T-helper 17 cell (primary cell): ENCODE data around the gene KLHL13. TPM values are rescaled to one million over a fixed set of nuclear protein-coding genes. Genes with fewer than 3 reads are reported as not detected.
A peak's percentile ranks its signal among the peaks of the same experiment; 100 is the strongest.
"Not testable (repeated sequence)": the region's sequence is repeated elsewhere in the genome, so short reads cannot be mapped to it uniquely, and the experiment has no call there.

Source experiments
- ATAC-seq: fragments of 150-1000 bp; cut with Tn5 transposase; 2 replicates; pipeline ENCODE4 v1.10.0; 2021; ENCODE audit warnings: mild to moderate bottlenecking, moderate library complexity
- DNase-seq, 3 donors: peaks; one replicate each; pipeline versions ENCODE4 v3.0.0 to v3.0.0-alpha.2; 2020 to 2021
- H3K9me3 ChIP-seq: one replicate; pipeline ENCODE4 v1.7.0; 2013; ENCODE audit warnings: low read length, mild to moderate bottlenecking; ENCODE audit not compliant: control insufficient read depth, poor library complexity, severe bottlenecking
- H3K27ac Mint-ChIP-seq: one replicate; pipeline ENCODE4 v1.8.0; 2022; ENCODE audit warnings: mild to moderate bottlenecking, moderate library complexity, mixed read lengths
- H3K27me3 Mint-ChIP-seq: one replicate; pipeline ENCODE4 v1.8.0; 2022; ENCODE audit warnings: mixed read lengths
- H3K36me3 Mint-ChIP-seq: one replicate; pipeline ENCODE4 v1.8.0; 2022; ENCODE audit warnings: low read depth, mixed read lengths
- H3K4me1 Mint-ChIP-seq: one replicate; pipeline ENCODE4 v1.8.0; 2022; ENCODE audit warnings: mild to moderate bottlenecking, mixed read lengths
- H3K4me3 Mint-ChIP-seq: one replicate; pipeline ENCODE4 v1.8.0; 2022; ENCODE audit warnings: mild to moderate bottlenecking, moderate library complexity, mixed read lengths
- total RNA-seq, 4 donors: library from RNA in 2 of 4; stranded (reverse) in 2 of 4; gene quantifications; one replicate each; pipeline ENCODE4 v1.2.3 and lab custom pipeline; 2022 to 2026

The KLHL13 gene, protein sequence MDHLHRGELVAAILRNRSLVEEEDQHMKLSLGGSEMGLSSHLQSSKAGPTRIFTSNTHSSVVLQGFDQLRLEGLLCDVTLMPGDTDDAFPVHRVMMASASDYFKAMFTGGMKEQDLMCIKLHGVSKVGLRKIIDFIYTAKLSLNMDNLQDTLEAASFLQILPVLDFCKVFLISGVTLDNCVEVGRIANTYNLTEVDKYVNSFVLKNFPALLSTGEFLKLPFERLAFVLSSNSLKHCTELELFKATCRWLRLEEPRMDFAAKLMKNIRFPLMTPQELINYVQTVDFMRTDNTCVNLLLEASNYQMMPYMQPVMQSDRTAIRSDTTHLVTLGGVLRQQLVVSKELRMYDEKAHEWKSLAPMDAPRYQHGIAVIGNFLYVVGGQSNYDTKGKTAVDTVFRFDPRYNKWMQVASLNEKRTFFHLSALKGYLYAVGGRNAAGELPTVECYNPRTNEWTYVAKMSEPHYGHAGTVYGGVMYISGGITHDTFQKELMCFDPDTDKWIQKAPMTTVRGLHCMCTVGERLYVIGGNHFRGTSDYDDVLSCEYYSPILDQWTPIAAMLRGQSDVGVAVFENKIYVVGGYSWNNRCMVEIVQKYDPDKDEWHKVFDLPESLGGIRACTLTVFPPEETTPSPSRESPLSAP
- total RNA-seq (under 1 TPM; 0.20 to 0.96 TPM), total RNA-seq (lab: John Stamatoyannopoulos, UW) (0.08 to 0.58 reads per million in 2 donors)

DNA sequence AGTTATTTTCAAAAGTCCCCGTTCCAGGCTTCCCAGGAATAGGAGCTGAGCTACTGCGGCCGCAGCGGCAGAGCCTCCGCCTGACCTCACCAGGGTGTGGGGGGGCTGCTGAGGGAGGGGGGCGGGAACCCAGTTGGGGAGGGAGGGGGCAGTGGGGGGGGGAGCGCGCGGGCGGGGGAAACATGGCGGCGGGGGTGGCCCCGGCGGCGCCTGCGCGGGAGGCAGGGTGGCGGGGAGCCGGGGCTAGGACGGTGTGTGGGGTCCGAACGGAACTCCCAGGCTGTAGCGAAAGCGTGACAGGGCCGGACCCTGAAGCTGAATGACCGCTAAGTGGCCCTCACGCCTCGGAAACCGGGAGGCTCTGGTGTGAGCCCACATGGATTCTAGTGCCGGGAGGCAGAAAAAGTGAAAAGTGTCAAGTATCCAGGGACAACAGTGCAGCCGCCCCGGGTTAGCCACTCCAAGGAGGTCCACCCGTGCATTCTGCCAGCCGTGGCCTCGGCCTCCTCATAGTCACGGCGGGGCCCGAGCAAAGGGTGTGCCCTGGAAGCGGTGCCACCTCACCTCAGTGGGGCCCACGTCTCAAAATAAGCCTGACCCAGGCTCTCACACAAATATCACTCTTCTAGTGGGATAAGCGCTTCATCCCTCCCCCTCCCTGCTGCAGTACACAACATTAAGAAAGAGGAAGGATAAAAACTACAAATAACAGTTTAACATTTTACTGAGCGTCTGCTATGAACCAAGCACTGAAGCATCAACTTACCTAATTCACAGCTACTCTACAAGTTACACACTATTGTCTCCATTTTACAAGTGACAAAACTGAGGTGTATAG is at the start of gene KLHL13:
TSS of gene KLHL13 (minus strand) at position 98 of the 838 bp plus-strand sequence. CDS start 88,337 bp downstream, outside the sequence.
- DNase-seq (no peak), ATAC-seq (no peak)
- H3K27me3 Mint-ChIP-seq: peaks cover 22% of the 10 kb centered on the region
- no peak within 1 kb of the TSS for H3K27ac Mint-ChIP-seq
- H3K4me3 Mint-ChIP-seq: peak within 1 kb of the TSS; percentile 84
- H3K36me3 Mint-ChIP-seq: peaks cover 4% of the 10 kb centered on the region
- H3K9me3 ChIP-seq: no peaks in the 10 kb centered on the region
- H3K4me1 Mint-ChIP-seq: peaks cover 3% of the 10 kb centered on the region

DNA sequence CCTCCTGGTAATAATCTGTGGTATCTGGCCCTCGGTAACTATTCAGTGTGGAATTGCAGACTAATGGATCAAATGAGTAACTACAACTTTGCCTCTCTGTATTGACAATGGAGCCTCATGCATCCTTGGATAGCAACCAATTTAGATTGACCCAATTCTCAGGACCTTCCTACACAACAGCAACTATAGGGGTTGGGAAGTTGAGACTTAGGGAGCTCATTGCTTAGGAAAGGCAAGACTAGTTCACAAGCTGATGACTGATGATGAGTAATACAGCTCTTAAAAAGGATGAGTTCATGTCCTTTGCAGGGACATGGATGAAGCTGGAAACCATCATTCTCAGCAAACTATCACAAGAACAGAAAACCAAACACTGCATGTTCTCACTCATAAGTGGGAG is 47.5 kb upstream of the KLHL13 start:
- Mint-ChIP-seq H3K36me3 (no peaks in the 10 kb centered on the region), H3K27ac (no peak overlapping the region), H3K4me1 (no peaks in the 10 kb centered on the region), H3K4me3 (no peak overlapping the region), H3K27me3 (no peaks in the 10 kb centered on the region)
- ATAC-seq: no peak
- H3K9me3 ChIP-seq: no peaks in the 10 kb centered on the region
- DNase-seq: no peak

DNA sequence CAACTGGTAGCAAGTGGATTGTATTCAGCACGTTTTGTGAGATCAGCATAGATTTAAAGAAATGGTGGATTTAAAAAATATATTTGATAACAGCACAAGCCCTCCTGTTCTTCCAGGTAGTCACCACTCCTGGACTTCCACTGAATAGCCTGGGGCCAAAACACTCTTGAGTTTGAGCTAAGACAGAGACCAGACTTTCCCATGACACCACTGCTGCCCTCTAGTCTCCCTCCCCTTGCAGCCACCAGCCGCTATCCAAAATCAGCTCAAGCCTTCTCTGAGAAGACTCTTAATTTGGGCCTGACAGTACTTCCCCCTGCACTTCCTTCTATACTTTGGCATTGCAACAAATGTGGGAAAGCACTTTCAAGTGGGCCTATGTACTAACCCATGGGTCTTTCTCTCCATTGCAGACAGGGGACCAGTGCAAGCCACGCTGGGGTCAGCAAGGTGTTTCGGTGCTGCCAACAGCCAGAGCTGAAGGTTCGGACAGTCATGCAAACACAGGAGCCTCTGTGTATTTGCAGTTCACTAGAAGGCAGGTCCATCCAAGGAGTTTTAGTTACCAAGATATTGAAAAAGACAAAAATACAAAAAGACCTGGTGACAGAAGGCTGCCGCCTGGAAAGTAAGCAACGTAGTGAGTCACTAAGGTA is 40.5 kb upstream of the KLHL13 start:
- Mint-ChIP-seq H3K27me3 (no peaks in the 10 kb centered on the region), H3K36me3 (no peaks in the 10 kb centered on the region), H3K27ac (no peak overlapping the region), H3K4me3 (no peak overlapping the region), H3K4me1 (no peaks in the 10 kb centered on the region)
- no peaks in the 10 kb centered on the region for H3K9me3 ChIP-seq
- ATAC-seq (no peak), DNase-seq (no peak)

DNA sequence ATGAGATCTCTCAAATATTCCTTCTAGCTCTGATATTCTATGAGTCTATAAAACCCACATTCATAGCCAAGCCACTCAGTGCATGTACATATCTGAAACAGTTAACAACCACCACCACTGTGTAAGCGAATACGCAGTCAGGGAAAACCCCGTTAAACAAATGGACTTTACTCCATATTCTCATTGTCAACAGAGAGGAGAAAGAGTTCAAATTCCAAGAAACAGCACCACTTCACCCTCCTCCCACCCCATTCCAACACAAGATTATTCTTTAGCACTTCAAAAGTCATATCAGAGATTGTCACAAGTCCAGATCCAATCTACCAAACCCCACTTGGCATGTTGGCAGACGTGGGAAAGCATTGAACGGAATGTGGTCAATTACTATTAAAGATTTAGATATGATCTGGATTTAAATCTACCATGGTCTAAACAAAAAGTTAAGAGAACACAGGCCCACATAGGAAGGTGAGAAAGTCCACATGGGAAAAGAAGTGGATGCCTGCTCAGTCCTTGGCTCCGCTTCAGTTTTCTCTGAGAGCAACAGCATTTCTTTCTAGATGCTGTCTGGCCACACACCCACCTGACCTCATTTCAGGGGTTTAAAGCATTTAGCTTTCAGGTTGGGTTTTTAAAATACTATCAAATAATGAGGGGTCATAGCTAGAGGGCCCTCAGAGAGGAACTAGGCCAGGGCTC is 39.8 kb upstream of the KLHL13 start:
- H3K9me3 ChIP-seq: no peaks in the 10 kb centered on the region
- Mint-ChIP-seq H3K36me3 (no peaks in the 10 kb centered on the region), H3K27ac (no peak overlapping the region), H3K4me1 (no peaks in the 10 kb centered on the region), H3K27me3 (no peaks in the 10 kb centered on the region), H3K4me3 (no peak overlapping the region)
- DNase-seq: no peak
- no peak for ATAC-seq

DNA sequence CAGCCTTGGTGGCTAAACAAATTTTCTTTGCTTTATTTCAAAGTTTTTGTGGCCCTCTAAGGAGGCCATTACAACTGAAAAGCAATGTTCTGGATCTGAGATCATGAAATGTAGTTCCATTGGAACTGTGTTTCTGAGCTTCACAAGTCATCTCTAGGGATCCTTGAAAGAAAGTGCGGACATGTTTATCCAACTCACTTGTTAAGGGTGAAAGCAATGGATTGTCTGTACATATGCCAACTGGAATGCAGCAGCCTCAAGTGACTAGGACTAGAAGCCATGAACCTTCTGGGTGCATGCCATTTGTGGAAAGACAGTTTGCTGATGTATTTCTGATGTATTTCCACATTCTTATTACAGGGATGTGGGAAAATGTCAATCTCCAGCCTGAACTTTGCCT is 36.7 kb upstream of the KLHL13 start:
- no peak overlapping the region for H3K27ac Mint-ChIP-seq
- no peaks in the 10 kb centered on the region for H3K4me1 Mint-ChIP-seq
- no peaks in the 10 kb centered on the region for H3K27me3 Mint-ChIP-seq
- DNase-seq: no peak
- no peaks in the 10 kb centered on the region for H3K9me3 ChIP-seq
- no peaks in the 10 kb centered on the region for H3K36me3 Mint-ChIP-seq
- ATAC-seq: no peak
- H3K4me3 Mint-ChIP-seq: no peak overlapping the region

DNA sequence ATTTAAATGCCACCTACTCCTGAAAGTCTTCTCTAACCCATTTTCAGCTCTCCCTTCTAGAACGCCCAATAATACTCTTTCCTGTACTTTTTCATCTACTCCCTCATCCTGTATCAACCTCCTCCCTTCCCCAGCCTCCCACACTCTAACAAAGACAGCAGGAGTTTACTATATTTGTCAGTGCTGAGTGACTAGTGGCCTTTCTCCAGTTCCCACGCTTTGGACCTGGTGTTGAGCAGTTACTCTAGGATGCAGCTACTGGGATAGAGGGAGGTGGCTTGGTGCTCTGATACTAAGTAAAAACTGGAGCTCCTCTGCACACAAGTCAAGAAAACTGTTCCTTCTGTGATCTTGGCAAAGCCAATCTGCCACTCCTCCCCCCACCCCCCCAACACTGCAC is 36.1 kb upstream of the KLHL13 start:
- no peaks in the 10 kb centered on the region for H3K9me3 ChIP-seq
- DNase-seq (no peak), ATAC-seq (no peak)
- no peaks in the 10 kb centered on the region for H3K27me3 Mint-ChIP-seq
- no peak overlapping the region for H3K4me3 Mint-ChIP-seq
- H3K36me3 Mint-ChIP-seq: no peaks in the 10 kb centered on the region
- H3K4me1 Mint-ChIP-seq: no peaks in the 10 kb centered on the region
- no peak overlapping the region for H3K27ac Mint-ChIP-seq

DNA sequence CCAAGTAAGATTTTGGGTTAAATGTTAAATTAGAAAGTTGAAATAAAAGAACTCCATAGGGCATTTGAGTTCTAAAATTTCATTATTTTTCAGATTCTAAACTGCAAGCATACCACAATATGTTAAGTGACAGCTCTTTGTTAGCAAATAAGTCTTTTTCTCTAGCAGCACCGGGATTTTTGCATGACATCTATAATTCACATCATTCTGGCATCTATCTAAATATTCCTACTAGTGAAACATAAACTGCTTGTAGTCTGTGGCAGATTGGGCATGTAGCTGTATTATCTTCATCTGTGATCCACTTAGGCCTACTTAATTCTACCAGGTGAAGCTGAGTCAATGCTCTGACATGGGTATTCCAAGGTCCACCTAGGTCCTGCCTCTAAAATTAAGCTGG is 32.1 kb upstream of the KLHL13 start:
- Mint-ChIP-seq H3K36me3 (no peaks in the 10 kb centered on the region), H3K4me1 (no peaks in the 10 kb centered on the region), H3K27ac (no peak overlapping the region), H3K4me3 (no peak overlapping the region), H3K27me3 (no peaks in the 10 kb centered on the region)
- DNase-seq (no peak), ATAC-seq (no peak)
- H3K9me3 ChIP-seq: no peaks in the 10 kb centered on the region

DNA sequence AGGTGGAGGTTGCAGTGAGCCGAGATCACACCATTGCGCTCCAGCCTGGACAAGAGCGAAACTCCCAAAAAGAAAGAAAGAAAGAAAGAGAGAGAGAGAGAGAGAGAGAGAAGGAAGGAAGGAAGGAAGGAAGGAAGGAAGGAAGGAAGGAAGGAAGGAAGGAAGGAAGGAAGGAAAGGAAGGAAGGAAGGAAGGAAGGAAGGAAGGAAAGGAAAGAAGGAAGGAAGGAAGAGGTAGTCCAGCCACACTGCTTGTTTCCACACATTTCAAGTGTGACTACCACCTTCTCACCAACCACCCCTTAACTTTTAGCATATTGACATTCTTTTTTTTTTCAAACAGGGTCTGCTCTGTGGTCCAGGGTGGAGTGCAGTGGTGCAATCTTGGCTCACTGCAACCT is 31.2 kb upstream of the KLHL13 start:
- H3K4me3 Mint-ChIP-seq, DNase-seq, H3K36me3 Mint-ChIP-seq, ATAC-seq, H3K27ac Mint-ChIP-seq, H3K27me3 Mint-ChIP-seq, H3K9me3 ChIP-seq, H3K4me1 Mint-ChIP-seq: not testable (repeated sequence)

DNA sequence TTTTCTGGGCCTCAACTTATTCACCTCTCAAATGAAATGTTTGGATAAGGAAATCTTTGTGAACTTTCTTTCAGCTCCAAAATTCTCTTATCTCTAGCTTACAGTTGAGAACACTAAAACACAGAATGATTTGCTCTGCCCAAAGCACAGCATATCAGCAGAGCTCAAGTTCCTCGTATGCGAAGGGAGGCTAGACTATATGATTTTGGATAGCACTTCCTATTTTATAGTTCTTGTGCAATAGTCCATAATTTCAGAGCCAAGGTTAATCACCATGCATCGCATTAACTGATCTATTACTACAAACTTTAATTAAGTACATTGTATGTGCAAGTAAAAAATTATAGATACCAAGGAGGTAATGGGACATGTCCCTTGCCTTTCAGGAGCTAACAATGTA is 27.0 kb upstream of the KLHL13 start:
- Mint-ChIP-seq H3K27me3 (no peaks in the 10 kb centered on the region), H3K4me1 (no peaks in the 10 kb centered on the region), H3K36me3 (no peaks in the 10 kb centered on the region), H3K27ac (no peak overlapping the region), H3K4me3 (no peak overlapping the region)
- no peaks in the 10 kb centered on the region for H3K9me3 ChIP-seq
- ATAC-seq (no peak), DNase-seq (no peak)

DNA sequence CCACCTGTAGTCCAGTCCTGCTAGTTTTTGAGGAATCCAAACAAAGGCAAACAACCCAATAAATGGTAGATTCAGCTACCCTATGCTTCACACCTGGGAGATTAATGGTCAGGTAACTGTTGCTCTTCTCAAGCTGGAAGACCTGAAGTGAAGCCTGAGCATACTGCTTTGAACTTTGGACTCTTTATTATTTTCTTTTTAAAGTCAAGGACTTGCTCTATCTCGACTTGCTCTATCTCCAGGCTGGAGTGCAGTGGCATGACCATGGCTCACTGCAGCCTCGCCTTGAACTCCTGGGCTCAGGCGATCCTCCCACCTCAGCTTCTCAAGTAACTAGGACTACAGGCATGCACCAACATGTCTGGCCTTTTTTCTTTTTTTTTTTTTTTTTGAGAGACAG is 14.7 kb upstream of the KLHL13 start:
- Mint-ChIP-seq H3K4me1 (no peaks in the 10 kb centered on the region), H3K27me3 (no peaks in the 10 kb centered on the region), H3K4me3 (no peak overlapping the region), H3K27ac (no peak overlapping the region), H3K36me3 (no peaks in the 10 kb centered on the region)
- no peak for ATAC-seq
- DNase-seq: no peak
- no peaks in the 10 kb centered on the region for H3K9me3 ChIP-seq

DNA sequence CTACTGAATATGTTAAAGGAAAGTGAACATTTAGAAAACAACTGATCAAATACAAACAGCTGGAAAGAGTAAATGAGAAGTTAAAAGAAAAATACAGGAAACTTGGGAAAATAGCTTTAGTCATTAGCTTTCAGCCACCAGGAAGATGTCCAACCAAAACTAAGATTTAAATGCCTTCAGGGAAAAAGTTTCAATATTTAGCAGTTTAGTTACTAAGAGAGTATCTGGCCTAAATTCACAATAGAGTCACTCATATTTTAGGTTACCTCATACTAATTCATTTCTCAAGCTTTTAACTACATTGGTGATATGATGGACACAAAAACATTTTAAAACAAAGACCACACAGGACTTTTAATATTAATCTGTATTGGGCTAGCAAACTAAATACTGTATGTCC is 13.1 kb upstream of the KLHL13 start:
- no peaks in the 10 kb centered on the region for H3K27me3 Mint-ChIP-seq
- H3K27ac Mint-ChIP-seq: no peak overlapping the region
- H3K4me1 Mint-ChIP-seq: no peaks in the 10 kb centered on the region
- no peak overlapping the region for H3K4me3 Mint-ChIP-seq
- ATAC-seq (no peak), DNase-seq (no peak)
- H3K9me3 ChIP-seq: no peaks in the 10 kb centered on the region
- no peaks in the 10 kb centered on the region for H3K36me3 Mint-ChIP-seq

DNA sequence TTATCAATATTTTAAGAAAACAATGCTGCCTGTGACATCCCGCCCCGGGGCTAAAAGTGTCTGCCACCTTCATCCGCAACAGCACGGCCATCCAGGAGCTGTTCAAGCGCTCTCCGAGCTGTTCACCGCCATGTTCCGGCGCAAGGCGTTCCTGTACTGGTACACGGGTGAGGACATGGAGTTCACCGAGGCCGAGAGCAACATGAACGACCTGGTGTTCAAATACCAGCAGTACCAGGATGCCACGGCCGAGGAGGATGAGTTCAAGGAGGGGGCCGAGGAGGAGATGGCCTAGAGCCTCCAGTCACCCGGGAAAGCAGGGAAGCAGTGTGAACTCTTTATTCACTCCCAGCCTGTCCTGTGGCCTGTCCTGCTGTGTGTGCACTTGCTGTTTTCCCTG is 12.1 kb upstream of the KLHL13 start:
- no peaks in the 10 kb centered on the region for H3K9me3 ChIP-seq
- no peaks in the 10 kb centered on the region for H3K27me3 Mint-ChIP-seq
- H3K4me1 Mint-ChIP-seq: no peaks in the 10 kb centered on the region
- H3K27ac Mint-ChIP-seq: no peak overlapping the region
- H3K36me3 Mint-ChIP-seq: no peaks in the 10 kb centered on the region
- ATAC-seq (no peak), DNase-seq (no peak)
- H3K4me3 Mint-ChIP-seq: no peak overlapping the region
